Osteoblast (primary cell): ENCODE results near the gene MAP3K2. TPM values are rescaled to one million over a fixed set of nuclear protein-coding genes. Genes with fewer than 3 reads are reported as not detected.

Experiments
- DNase-seq: peaks from one replicate; pipeline ENCODE4 v3.0.0; 2011; ENCODE audit warnings: low spot score, mixed read lengths; ENCODE audit not compliant: insufficient read length; ENCODE audit errors: missing footprints
- H2AFZ ChIP-seq: 2 replicates; pipeline ENCODE4 v1.6.0; 2011; ENCODE audit warnings: mild to moderate bottlenecking, low read length
- H3K27ac ChIP-seq: 2 replicates; pipeline ENCODE4 v1.5.1; 2011; ENCODE audit warnings: mild to moderate bottlenecking, low read depth, low read length, moderate library complexity
- H3K27me3 ChIP-seq: 2 replicates; pipeline ENCODE4 v1.6.0; 2012; ENCODE audit warnings: mild to moderate bottlenecking, control low read depth, inconsistent platforms, low read length, moderate library complexity; ENCODE audit not compliant: insufficient read depth
- H3K36me3 ChIP-seq: 2 replicates; pipeline ENCODE4 v1.5.1; 2011; ENCODE audit warnings: mild to moderate bottlenecking, low read length, control low read depth, moderate library complexity; ENCODE audit not compliant: insufficient read depth
- H3K4me1 ChIP-seq: 2 replicates; pipeline ENCODE4 v1.5.1; 2011; ENCODE audit warnings: mild to moderate bottlenecking, low read length, control low read depth, moderate library complexity; ENCODE audit not compliant: insufficient read depth
- H3K4me2 ChIP-seq: 2 replicates; pipeline ENCODE4 v1.6.0; 2011; ENCODE audit warnings: mild to moderate bottlenecking, low read length; ENCODE audit not compliant: insufficient read depth
- H3K4me3 ChIP-seq: fragments of 200-600 bp; sonication (generic); 3 replicates; pipeline ENCODE4 v1.5.1; 2012; ENCODE audit warnings: mild to moderate bottlenecking, low read length, inconsistent platforms; ENCODE audit not compliant: insufficient read depth
- H3K79me2 ChIP-seq: 2 replicates; pipeline ENCODE4 v1.6.0; 2012; ENCODE audit warnings: mild to moderate bottlenecking, low read length, control low read depth, inconsistent platforms; ENCODE audit not compliant: insufficient read depth
- H3K9me3 ChIP-seq: 2 replicates; pipeline ENCODE4 v1.5.1; 2011; ENCODE audit warnings: low read depth, low read length, control low read depth
- H4K20me1 ChIP-seq: 2 replicates; pipeline ENCODE4 v1.6.0; 2012; ENCODE audit warnings: mild to moderate bottlenecking, low read length, control low read depth; ENCODE audit not compliant: insufficient read depth
- small RNA-seq: library from RNA; depleted of rRNA; stranded (forward); fragments of <200 nt; gene quantifications from one replicate; pipeline ENCODE3, GENCODE V24; 2012
- total RNA-seq: library from RNA; depleted of rRNA; stranded (reverse); fragments of >200 nt; gene quantifications from 2 replicates; pipeline ENCODE4 v1.2.3, GENCODE V29; 2012
- TF ChIP-seq, protein P1 (sequence below): IDR thresholded peaks from 2 replicates; pipeline ENCODE4 v1.5.1; 2011; ENCODE audit warnings: mild to moderate bottlenecking, low read depth, low read length, moderate library complexity; ENCODE audit errors: extremely low read depth

MAP3K2 gene
- total RNA-seq, 1 donor, result 64.1 TPM

DNA sequence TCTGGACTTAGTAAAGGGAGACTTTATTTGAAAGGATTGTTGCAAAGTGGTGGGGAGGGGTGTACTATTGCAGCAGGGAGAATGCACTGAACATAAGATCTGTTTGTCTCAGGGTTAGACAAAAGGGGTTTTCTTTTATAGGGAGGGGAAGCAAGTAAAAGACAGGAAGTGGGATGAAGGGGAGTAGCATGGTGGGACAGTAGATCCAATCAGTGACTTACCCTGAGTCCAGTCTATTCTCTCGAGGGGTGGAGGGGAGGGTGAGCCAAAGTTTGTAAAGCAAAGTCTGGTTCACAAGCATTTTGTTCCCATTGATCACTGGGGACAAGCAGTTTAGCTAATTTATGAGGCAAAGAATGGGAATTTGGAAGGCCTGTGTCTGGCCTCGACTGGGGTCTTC lies 132.6 kb downstream of the MAP3K2 start:
- Histone ChIP-seq H3K9me3 (no peaks in the 10 kb centered on the region), H3K27me3 (no peaks in the 10 kb centered on the region), H3K4me3 (no peak overlapping the region), H2AFZ (no peak overlapping the region), H3K27ac (no peak overlapping the region), H3K4me2 (no peak overlapping the region), H3K36me3 (peaks cover 35% of the 10 kb centered on the region), H3K4me1 (peaks cover 4% of the 10 kb centered on the region), H3K79me2 (no peaks in the 10 kb centered on the region), H4K20me1 (no peaks in the 10 kb centered on the region)
- TF ChIP-seq, protein P1, sequence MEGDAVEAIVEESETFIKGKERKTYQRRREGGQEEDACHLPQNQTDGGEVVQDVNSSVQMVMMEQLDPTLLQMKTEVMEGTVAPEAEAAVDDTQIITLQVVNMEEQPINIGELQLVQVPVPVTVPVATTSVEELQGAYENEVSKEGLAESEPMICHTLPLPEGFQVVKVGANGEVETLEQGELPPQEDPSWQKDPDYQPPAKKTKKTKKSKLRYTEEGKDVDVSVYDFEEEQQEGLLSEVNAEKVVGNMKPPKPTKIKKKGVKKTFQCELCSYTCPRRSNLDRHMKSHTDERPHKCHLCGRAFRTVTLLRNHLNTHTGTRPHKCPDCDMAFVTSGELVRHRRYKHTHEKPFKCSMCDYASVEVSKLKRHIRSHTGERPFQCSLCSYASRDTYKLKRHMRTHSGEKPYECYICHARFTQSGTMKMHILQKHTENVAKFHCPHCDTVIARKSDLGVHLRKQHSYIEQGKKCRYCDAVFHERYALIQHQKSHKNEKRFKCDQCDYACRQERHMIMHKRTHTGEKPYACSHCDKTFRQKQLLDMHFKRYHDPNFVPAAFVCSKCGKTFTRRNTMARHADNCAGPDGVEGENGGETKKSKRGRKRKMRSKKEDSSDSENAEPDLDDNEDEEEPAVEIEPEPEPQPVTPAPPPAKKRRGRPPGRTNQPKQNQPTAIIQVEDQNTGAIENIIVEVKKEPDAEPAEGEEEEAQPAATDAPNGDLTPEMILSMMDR, result no peak
- no peak for DNase-seq

GRCh38 chr2:127254386-127254981 lies 133.3 kb downstream of the MAP3K2 start:
- Histone ChIP-seq H3K4me2 (no peak overlapping the region), H3K27me3 (no peaks in the 10 kb centered on the region), H3K4me1 (peaks cover 4% of the 10 kb centered on the region), H3K79me2 (no peaks in the 10 kb centered on the region), H3K36me3 (peaks cover 28% of the 10 kb centered on the region), H4K20me1 (no peaks in the 10 kb centered on the region), H3K27ac (no peak overlapping the region), H2AFZ (no peak overlapping the region), H3K9me3 (no peaks in the 10 kb centered on the region), H3K4me3 (no peak overlapping the region)
- TF ChIP-seq, protein P1, result no peak
- DNase-seq, result peak; percentile 56

Small RNA genes lying within 50 kb of the gene (small RNA-seq; reads per million reads assigned to genes)
- gene MIR4783 (0.37 reads per million), gene RNU6-1147P (1.6 reads per million, percentile 54 among the genes with 10 or more reads in this experiment)

Other genes starting within 250 kb of the MAP3K2 start
- 2.2 and 2.4 TPM in 2 replicates for gene CYP27C1, start 167.7 kb downstream of the MAP3K2 start, total RNA-seq
- gene ERCC3, start 93.8 kb downstream of the MAP3K2 start, total RNA-seq, result 43.1 and 43.9 TPM in 2 replicates
- gene PROC, start 30.5 kb upstream of the MAP3K2 start, total RNA-seq, result 0.29 TPM in 1 of 2 replicates, not detected in the other
- gene IWS1, start 138.5 kb upstream of the MAP3K2 start, total RNA-seq, result 28.3 and 36.6 TPM in 2 replicates
- under 0.01 TPM in 2 replicates for gene MYO7B, start 147.7 kb upstream of the MAP3K2 start, total RNA-seq